ENCODE data around the gene ECE1. TPM values are rescaled to one million over a fixed set of nuclear protein-coding genes. Genes with fewer than 3 reads are reported as not detected.

ECE1 gene
- total and polyA plus RNA-seq, 2 of the 4 experiments (the other 2 are of a cell fraction): 61.8 to 124 TPM

DNA sequence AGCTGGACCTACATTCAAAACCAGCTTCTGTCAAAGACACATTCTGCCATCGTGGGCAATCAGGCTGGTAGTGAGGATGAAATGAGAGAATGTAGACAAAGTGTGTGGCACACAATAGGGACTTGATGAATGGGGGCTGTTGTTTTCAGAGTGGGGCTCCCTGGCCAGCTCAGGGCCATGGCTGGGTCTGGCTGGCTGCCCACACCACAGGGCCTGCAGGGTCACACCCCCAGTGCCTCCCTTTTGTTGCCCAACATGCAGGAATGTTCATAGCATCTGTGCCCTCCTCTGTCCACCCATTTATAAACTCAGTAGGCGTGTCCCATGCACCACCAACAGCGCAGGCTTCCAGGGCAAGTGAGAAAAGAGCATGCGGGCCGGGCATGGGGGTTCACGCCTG is 20.8 kb upstream of the ECE1 start:
- dilution Hi-C loops (cut with HindIII; ENCODE audit: low sequenced_read_pairs, unreplicated experiment) (no loop called here), in situ Hi-C loops (cut with MboI; ENCODE audit: low sequenced_read_pairs) (no loop called here), intact Hi-C loops (cut with micrococcal nuclease) (no loop called here)
- Histone ChIP-seq H3K14ac (replicated peaks; ENCODE audit: low read depth, low read length) (no peak overlapping the region), H3K4me1 (ENCODE audit: control insufficient read depth, insufficient read depth, low read length) (peaks cover 49% of the 10 kb centered on the region), H3K9ac (ENCODE audit: low read depth, low read length) (no peak overlapping the region), H3K18ac (ENCODE audit: low read depth, low read length) (no peak overlapping the region), H3K9me1 (ENCODE audit: insufficient read depth, low read length) (peaks cover 25% of the 10 kb centered on the region), H2AK5ac (ENCODE audit: low read depth, low read length) (peak overlapping the region; percentile 44; the same call in 1 of the 2 replicates), H3K4me3 (ENCODE audit: insufficient read depth, low read depth, low read length) (no peak overlapping the region), H3K79me1 (ENCODE audit: low read depth in 1 of 2, low read length in 2 of 2) (peaks cover 45 to 88% of the 10 kb centered on the region in 2 experiments), H2BK20ac (ENCODE audit: low read depth, low read length) (no peak overlapping the region), H3K36me3 (ENCODE audit: control insufficient read depth, insufficient read depth, low read length) (peaks cover 4% of the 10 kb centered on the region), H3K27ac (ENCODE audit: insufficient read depth, low read length) (no peak overlapping the region), H4K91ac (ENCODE audit: insufficient read depth, low read depth, low read length) (no peak overlapping the region), H3K4me2 (ENCODE audit: low read depth, low read length) (no peak overlapping the region), H2BK120ac (ENCODE audit: low read depth, low read length) (no peak overlapping the region), H3K4ac (ENCODE audit: low read depth, low read length) (no peak overlapping the region), H4K20me1 (ENCODE audit: insufficient read depth, low read length) (peaks cover 26% of the 10 kb centered on the region), H3K23ac (ENCODE audit: low read depth, low read length) (peak overlapping the region; percentile 15; the same call in 1 of the 2 replicates), H3K27me3 (ENCODE audit: control insufficient read depth, insufficient read depth, low read length) (no peaks in the 10 kb centered on the region), H3K9me3 (ENCODE audit: control insufficient read depth, insufficient read depth, low read length) (no peaks in the 10 kb centered on the region), H4K5ac (ENCODE audit: low read depth, low read length) (no peak overlapping the region), H3K56ac (ENCODE audit: extremely low read depth, insufficient read depth, low read length) (no peak overlapping the region), H2AK9ac (replicated peaks; ENCODE audit: low read depth, low read length, poor library complexity) (no peak overlapping the region), H2BK15ac (ENCODE audit: low read depth, low read length) (no peak overlapping the region), H4K8ac (ENCODE audit: low read depth in 2 of 2, low read length in 2 of 2) (no peak overlapping the region), H2AFZ (replicated peaks; ENCODE audit: low read length, poor library complexity) (no peak overlapping the region), H2BK5ac (ENCODE audit: low read depth, low read length, poor library complexity, severe bottlenecking) (no peak overlapping the region)
- TF ChIP-seq, protein P1, sequence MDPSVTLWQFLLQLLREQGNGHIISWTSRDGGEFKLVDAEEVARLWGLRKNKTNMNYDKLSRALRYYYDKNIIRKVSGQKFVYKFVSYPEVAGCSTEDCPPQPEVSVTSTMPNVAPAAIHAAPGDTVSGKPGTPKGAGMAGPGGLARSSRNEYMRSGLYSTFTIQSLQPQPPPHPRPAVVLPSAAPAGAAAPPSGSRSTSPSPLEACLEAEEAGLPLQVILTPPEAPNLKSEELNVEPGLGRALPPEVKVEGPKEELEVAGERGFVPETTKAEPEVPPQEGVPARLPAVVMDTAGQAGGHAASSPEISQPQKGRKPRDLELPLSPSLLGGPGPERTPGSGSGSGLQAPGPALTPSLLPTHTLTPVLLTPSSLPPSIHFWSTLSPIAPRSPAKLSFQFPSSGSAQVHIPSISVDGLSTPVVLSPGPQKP (IDR thresholded peaks at IDR 0.05; ENCODE audit: borderline replicate concordance, low read depth, low read length): no peak
- TF ChIP-seq BHLHE40 (IDR thresholded peaks at IDR 0.05; ENCODE audit: low read depth, low read length): no peak
- no peak for TF ChIP-seq RCOR1 (IDR thresholded peaks at IDR 0.05; ENCODE audit: insufficient replicate concordance, low read length)
- TF ChIP-seq, protein P2, sequence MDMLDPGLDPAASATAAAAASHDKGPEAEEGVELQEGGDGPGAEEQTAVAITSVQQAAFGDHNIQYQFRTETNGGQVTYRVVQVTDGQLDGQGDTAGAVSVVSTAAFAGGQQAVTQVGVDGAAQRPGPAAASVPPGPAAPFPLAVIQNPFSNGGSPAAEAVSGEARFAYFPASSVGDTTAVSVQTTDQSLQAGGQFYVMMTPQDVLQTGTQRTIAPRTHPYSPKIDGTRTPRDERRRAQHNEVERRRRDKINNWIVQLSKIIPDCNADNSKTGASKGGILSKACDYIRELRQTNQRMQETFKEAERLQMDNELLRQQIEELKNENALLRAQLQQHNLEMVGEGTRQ (IDR thresholded peaks at IDR 0.05; ENCODE audit: low read depth, low read length): no peak
- TF ChIP-seq, protein P3, sequence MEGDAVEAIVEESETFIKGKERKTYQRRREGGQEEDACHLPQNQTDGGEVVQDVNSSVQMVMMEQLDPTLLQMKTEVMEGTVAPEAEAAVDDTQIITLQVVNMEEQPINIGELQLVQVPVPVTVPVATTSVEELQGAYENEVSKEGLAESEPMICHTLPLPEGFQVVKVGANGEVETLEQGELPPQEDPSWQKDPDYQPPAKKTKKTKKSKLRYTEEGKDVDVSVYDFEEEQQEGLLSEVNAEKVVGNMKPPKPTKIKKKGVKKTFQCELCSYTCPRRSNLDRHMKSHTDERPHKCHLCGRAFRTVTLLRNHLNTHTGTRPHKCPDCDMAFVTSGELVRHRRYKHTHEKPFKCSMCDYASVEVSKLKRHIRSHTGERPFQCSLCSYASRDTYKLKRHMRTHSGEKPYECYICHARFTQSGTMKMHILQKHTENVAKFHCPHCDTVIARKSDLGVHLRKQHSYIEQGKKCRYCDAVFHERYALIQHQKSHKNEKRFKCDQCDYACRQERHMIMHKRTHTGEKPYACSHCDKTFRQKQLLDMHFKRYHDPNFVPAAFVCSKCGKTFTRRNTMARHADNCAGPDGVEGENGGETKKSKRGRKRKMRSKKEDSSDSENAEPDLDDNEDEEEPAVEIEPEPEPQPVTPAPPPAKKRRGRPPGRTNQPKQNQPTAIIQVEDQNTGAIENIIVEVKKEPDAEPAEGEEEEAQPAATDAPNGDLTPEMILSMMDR (conservative IDR thresholded peaks at IDR 0.05; ENCODE audit: low read depth, low read length): no peak
- ChIA-PET POLR2A (ENCODE audit: unreplicated experiment) (no interaction called here), CTCF (no interaction called here)
- no TSS peak for BruUV-seq (replicated peaks)
- no peak for ATAC-seq (ENCODE audit: low read depth)
- DNase-seq: no peak
- WGBS, 2 experiments (ENCODE audit: extremely low coverage in 2 of 2, insufficient read length in 1 of 2): no CpG with 5 or more reads among the region's 6 CpGs

Measured in IMR-90 (cell line).